GM23338 (cell line): ENCODE data around the gene F8. TPM values are rescaled to one million over a fixed set of nuclear protein-coding genes. Genes with fewer than 3 reads are reported as not detected.

ENCODE experiments used
- ATAC-seq: fragments of 200-7000 bp; cut with Tn5 transposase; 3 replicates; pipeline ENCODE4 v1.9.1; 2020
- DNase-seq: peaks from one replicate; pipeline ENCODE4 v3.0.0-alpha.2; 2015; ENCODE audit warnings: low spot score
- H2AFZ ChIP-seq: fragments of 200-600 bp; sonication (generic); 2 replicates; pipeline ENCODE4 v1.8.0; 2016; ENCODE audit warnings: antibody characterized with exemption, mild to moderate bottlenecking, moderate library complexity
- H3F3A ChIP-seq: fragments of 200-600 bp; sonication (generic); replicated peaks from 2 replicates; pipeline ENCODE4 v1.8.0; 2017; ENCODE audit warnings: antibody characterized with exemption, mixed run types, low read depth
- H3K27ac ChIP-seq: fragments of 200-600 bp; sonication (generic); 2 replicates; pipeline ENCODE4 v1.6.1; 2016; ENCODE audit warnings: low read depth
- H3K27me3 ChIP-seq: fragments of 200-600 bp; sonication (generic); 2 replicates; pipeline ENCODE4 v1.8.0; 2016; ENCODE audit warnings: mild to moderate bottlenecking, mixed run types, moderate library complexity; ENCODE audit not compliant: insufficient read depth
- H3K36me3 ChIP-seq: fragments of 200-600 bp; sonication (generic); 2 replicates; pipeline ENCODE4 v1.8.0; 2016; ENCODE audit warnings: mild to moderate bottlenecking; ENCODE audit not compliant: insufficient read depth
- H3K4me1 ChIP-seq: fragments of 200-600 bp; sonication (generic); 2 replicates; pipeline ENCODE4 v1.8.0; 2016; ENCODE audit warnings: mild to moderate bottlenecking, moderate library complexity; ENCODE audit not compliant: insufficient read depth
- H3K4me2 ChIP-seq: fragments of 200-600 bp; sonication (generic); 2 replicates; pipeline ENCODE4 v1.7.1; 2017; ENCODE audit warnings: mixed run types
- H3K4me3 ChIP-seq: fragments of 200-600 bp; sonication (generic); 2 replicates; pipeline ENCODE4 v1.6.1; 2016; ENCODE audit warnings: mixed run types
- H3K79me2 ChIP-seq: fragments of 200-600 bp; sonication (generic); replicated peaks from 2 replicates; pipeline ENCODE4 v1.8.0; 2017; ENCODE audit warnings: mild to moderate bottlenecking; ENCODE audit not compliant: insufficient read depth
- H3K9me2 ChIP-seq: fragments of 200-600 bp; sonication (generic); 2 replicates; pipeline ENCODE4 v1.8.0; 2017; ENCODE audit not compliant: insufficient read depth
- H4K20me1 ChIP-seq: fragments of 200-600 bp; sonication (generic); replicated peaks from 2 replicates; pipeline ENCODE4 v1.8.0; 2017; ENCODE audit warnings: mild to moderate bottlenecking; ENCODE audit not compliant: insufficient read depth
- H3K27ac Mint-ChIP-seq: 2 replicates; pipeline ENCODE4 v1.8.0; 2020; ENCODE audit warnings: inconsistent platforms, mild to moderate bottlenecking, moderate library complexity, mixed read lengths
- H3K27me3 Mint-ChIP-seq: 3 replicates; pipeline ENCODE4 v1.8.0; 2022; ENCODE audit warnings: low read depth, mild to moderate bottlenecking, moderate library complexity, mixed read lengths, inconsistent platforms; ENCODE audit not compliant: insufficient read depth, poor library complexity
- H3K36me3 Mint-ChIP-seq: 3 replicates; pipeline ENCODE4 v1.8.0; 2021; ENCODE audit warnings: low read depth, mild to moderate bottlenecking, inconsistent platforms, moderate library complexity, mixed read lengths
- H3K4me1 Mint-ChIP-seq: 3 replicates; pipeline ENCODE4 v1.8.0; 2020; ENCODE audit warnings: mild to moderate bottlenecking, inconsistent platforms, mixed read lengths
- H3K4me3 Mint-ChIP-seq: 3 replicates; pipeline ENCODE4 v1.8.0; 2021; ENCODE audit warnings: moderate library complexity, mild to moderate bottlenecking, inconsistent platforms, mixed read lengths
- H3K9me3 Mint-ChIP-seq: 3 replicates; pipeline ENCODE4 v1.8.0; 2020; ENCODE audit warnings: moderate library complexity, mild to moderate bottlenecking, inconsistent platforms, mixed read lengths
- POLR2AphosphoS5 ChIP-seq: IDR thresholded peaks from 2 replicates; pipeline ENCODE4 v1.6.1; 2016; ENCODE audit warnings: antibody characterized with exemption, low read depth
- STAT1 ChIP-seq: IDR thresholded peaks from one replicate; pipeline ENCODE4 v1.6.1; 2016; ENCODE audit warnings: antibody characterized with exemption; ENCODE audit not compliant: unreplicated experiment
- ZNF331 ChIP-seq: fragments of 250-450 bp; sonication (Bioruptor Pico); IDR thresholded peaks from 2 replicates; pipeline ENCODE4 v1.5.0; 2020; ENCODE audit warnings: low read depth, mild to moderate bottlenecking, moderate library complexity
- ZNF462 ChIP-seq: fragments of 250-450 bp; sonication (Bioruptor Pico); IDR thresholded peaks from 2 replicates; pipeline ENCODE4 v1.5.0; 2020; ENCODE audit warnings: mild to moderate bottlenecking, moderate library complexity
- polyA plus RNA-seq: library from polyadenylated mRNA; unstranded; fragments of >200 nt; fragmentation: Nextera tagmentation; extraction: Ambion mirVana; gene quantifications from 2 replicates; pipeline ENCODE4 v1.2.1, GENCODE V29; 2016
- total RNA-seq: library from RNA; depleted of rRNA; stranded (reverse); fragments of >200 nt; shearing (Covaris generic); gene quantifications from 2 replicates; pipeline ENCODE4 v1.2.3, GENCODE V29; 2014

F8 gene
- total and polyA plus RNA-seq, 2 experiments from 2014 or later, result 0.70 to 1.8 TPM

- peak overlapping the region; percentile 87 for H3K4me3 ChIP-seq
- no peaks in the 10 kb centered on the region for H3K36me3 ChIP-seq
- H3K9me3 Mint-ChIP-seq, result no peaks in the 10 kb centered on the region
- H3K4me2 ChIP-seq, result peak overlapping the region; percentile 81
- peaks cover 19% of the 10 kb centered on the region for H3K79me2 ChIP-seq
- no peaks in the 10 kb centered on the region for H4K20me1 ChIP-seq
- H2AFZ ChIP-seq, result peak overlapping the region; percentile 86
- no peaks in the 10 kb centered on the region; the same call in 1 of the 2 replicates for H3K4me1 ChIP-seq
- H3K36me3 Mint-ChIP-seq, result peaks cover 21% of the 10 kb centered on the region; the same call in 2 of the 3 replicates
- peak overlapping the region; percentile 94 for H3K4me3 Mint-ChIP-seq
- DNase-seq, result peak; percentile 24
- no peak overlapping the region; the same call in 1 of the 2 replicates for H3K27ac ChIP-seq
- no peaks in the 10 kb centered on the region for H3K27me3 ChIP-seq
- H3K9me2 ChIP-seq, result no peaks in the 10 kb centered on the region
- TF ChIP-seq ZNF462 (CRISPR knock-in tag), result no peak
- TF ChIP-seq POLR2AphosphoS5, result 0 out of 2 replicates have a peak, but pooled peaks have one; percentile 4
- TF ChIP-seq STAT1, result no peak
- no peak for TF ChIP-seq ZNF331 (CRISPR knock-in tag)
- H3K27me3 Mint-ChIP-seq, result no peaks in the 10 kb centered on the region
- H3K27ac Mint-ChIP-seq, result peak overlapping the region; percentile 94
- H3K4me1 Mint-ChIP-seq, result no peaks in the 10 kb centered on the region; the same call in 1 of the 3 replicates
- peak; percentile 33 for ATAC-seq
- H3F3A ChIP-seq, result no peaks in the 10 kb centered on the region
These were observed 49.3 kb upstream of the F8 start for GRCh38 chrX:155071694-155072280.
